Measurements from ENCODE around the gene PRSS22. TPM values are rescaled to one million over a fixed set of nuclear protein-coding genes. Genes with fewer than 3 reads are reported as not detected.

PRSS22 gene
- total RNA-seq, 1 experiment from 2014 or later = 36.9 TPM

- ChIA-PET POLR2A (ENCODE audit: unreplicated experiment) (interaction anchor here (0.6 kb wide), 1 partner anchor 70 kb away, joined by 3 read pairs; no protein-coding TSS in a partner anchor), CTCF (interaction anchor here (0.6 kb wide), 2 partner anchors 13 to 21 kb away, joined by 3 read pairs; no protein-coding TSS in a partner anchor)
- Histone ChIP-seq H3K27ac (ENCODE audit: low read length) (no peak overlapping the region), H3K36me3 (ENCODE audit: low read depth, low read length) (no peaks in the 10 kb centered on the region), H3F3A (ENCODE audit: low read length, unreplicated experiment) (no peaks in the 10 kb centered on the region), H3K4me3 (ENCODE audit: low read length) (no peak overlapping the region), H4K20me1 (ENCODE audit: low read length) (no peaks in the 10 kb centered on the region), H3K79me2 (ENCODE audit: low read length) (no peaks in the 10 kb centered on the region), H3K27me3 (ENCODE audit: low read length) (no peaks in the 10 kb centered on the region), H3K4me2 (ENCODE audit: low read length) (peak overlapping the region; percentile 73), H2AFZ (ENCODE audit: low read length) (no peak overlapping the region), H3K4me1 (ENCODE audit: insufficient read depth, low read length) (peaks cover 17% of the 10 kb centered on the region), H3K9me2 (replicated peaks; ENCODE audit: low read length) (no peaks in the 10 kb centered on the region), H3K9me3 (ENCODE audit: low read length) (no peaks in the 10 kb centered on the region), H3K9ac (ENCODE audit: low read length) (no peak overlapping the region)
- intact Hi-C loops (cut with micrococcal nuclease) = loop anchor here (1.0 to 10.0 kb wide), 3 partner anchors 13 to 59 kb away; partner anchors contain the start of genes FLYWCH2, KREMEN2 and PAQR4
- peak; percentile 76 for ATAC-seq
- no peak for DNase-seq
- TF ChIP-seq CTCF (conservative IDR thresholded peaks at IDR 0.05; ENCODE audit: low read depth, low read length) (no peak), EZH2phosphoT487 (IDR thresholded peaks at IDR 0.05; ENCODE audit: borderline replicate concordance, low read length) (no peak), EZH2 (IDR thresholded peaks at IDR 0.05; ENCODE audit: low read length, unreplicated experiment) (no peak)
- no TSS peak for BruUV-seq (replicated peaks)
These were observed 48.0 kb upstream of the PRSS22 start for GRCh38 chr16:2905988-2906387.

GRCh38 chr16:2905241-2905987 is 47.4 kb upstream of the PRSS22 start:
- intact Hi-C loops (cut with micrococcal nuclease) = loop anchor here (1.0 to 10.0 kb wide), 3 partner anchors 14 to 59 kb away; partner anchors contain the start of genes FLYWCH2, KREMEN2 and PAQR4
- CTCF ChIA-PET = interaction anchor here (0.6 kb wide), 3 partner anchors 14 to 67 kb away, joined by 3 to 4 read pairs (median 3); no protein-coding TSS in a partner anchor
- DNase-seq = peak; percentile 97
- Histone ChIP-seq H3K9me2 (replicated peaks; ENCODE audit: low read length) (no peaks in the 10 kb centered on the region), H3K9me3 (ENCODE audit: low read length) (no peaks in the 10 kb centered on the region), H3K9ac (ENCODE audit: low read length) (peak overlapping the region; percentile 88), H3K36me3 (ENCODE audit: low read depth, low read length) (no peaks in the 10 kb centered on the region), H4K20me1 (ENCODE audit: low read length) (no peaks in the 10 kb centered on the region), H2AFZ (ENCODE audit: low read length) (no peak overlapping the region), H3K4me1 (ENCODE audit: insufficient read depth, low read length) (peaks cover 12% of the 10 kb centered on the region), H3F3A (ENCODE audit: low read length, unreplicated experiment) (no peaks in the 10 kb centered on the region), H3K4me2 (ENCODE audit: low read length) (peak overlapping the region; percentile 100), H3K79me2 (ENCODE audit: low read length) (no peaks in the 10 kb centered on the region), H3K27ac (ENCODE audit: low read length) (peak overlapping the region; percentile 43), H3K4me3 (ENCODE audit: low read length) (peak overlapping the region; percentile 87), H3K27me3 (ENCODE audit: low read length) (no peaks in the 10 kb centered on the region)
- TF ChIP-seq CTCF (conservative IDR thresholded peaks at IDR 0.05; ENCODE audit: low read depth, low read length) = no peak
- TF ChIP-seq EZH2phosphoT487 (IDR thresholded peaks at IDR 0.05; ENCODE audit: borderline replicate concordance, low read length) = no peak
- TF ChIP-seq EZH2 (IDR thresholded peaks at IDR 0.05; ENCODE audit: low read length, unreplicated experiment) = no peak
- ATAC-seq = peak; percentile 74
- BruUV-seq (replicated peaks) = no TSS peak
- POLR2A ChIA-PET (ENCODE audit: unreplicated experiment) = interaction anchor here (0.6 kb wide), 1 partner anchor 69 kb away, joined by 3 read pairs; no protein-coding TSS in a partner anchor
